Sigmoid colon (tissue), 7 donors: ENCODE measurements around the gene FSD1. TPM values are rescaled to one million over a fixed set of nuclear protein-coding genes. Genes with fewer than 3 reads are reported as not detected.

Experiments used
- DNase-seq: peaks from one replicate; pipeline ENCODE4 v3.0.0-alpha.2; 2019
- H3K27ac ChIP-seq, 4 donors: fragments of 200-600 bp; sonication (generic); one replicate each; pipeline ENCODE4 v1.5.1; 2016 to 2019; ENCODE audit warnings: mild to moderate bottlenecking in 1 of 4
- H3K27me3 ChIP-seq, 3 donors: fragments of 200-600 bp; sonication (generic); one replicate each; pipeline ENCODE4 v1.5.1; 2019; ENCODE audit warnings: mild to moderate bottlenecking in 1 of 3
- H3K36me3 ChIP-seq, 4 donors: fragments of 200-600 bp; sonication (generic); one replicate each; pipeline ENCODE4 v1.5.1; 2016 to 2019
- H3K4me1 ChIP-seq, 4 donors: fragments of 200-600 bp; sonication (generic); one replicate each; pipeline ENCODE4 v1.5.1; 2017 to 2019
- H3K4me3 ChIP-seq, 4 donors: fragments of 200-600 bp; sonication (generic); one replicate each; pipeline ENCODE4 v1.5.1; 2017 to 2019; ENCODE audit warnings: mild to moderate bottlenecking in 2 of 4, moderate library complexity in 1 of 4
- H3K9me3 ChIP-seq, 4 donors: fragments of 200-600 bp in 3 of 4; sonication (generic) in 3 of 4; one replicate each; pipeline versions ENCODE4 v1.5.1 to v1.6.1; 2013 to 2019
- CTCF ChIP-seq, 4 experiments: fragments of 450-650 bp in 3 of 4; fragments of 200-600 bp in 1 of 4; IDR thresholded peaks; one replicate each; pipeline ENCODE4 v1.5.1; 2016 to 2019; ENCODE audit warnings: antibody characterized with exemption in 4 of 4, mild to moderate bottlenecking in 3 of 4, moderate library complexity in 2 of 4
- EP300 ChIP-seq, 4 donors: sonication (generic); formaldehyde crosslinking; IDR thresholded peaks; one replicate each; pipeline ENCODE4 v1.6.1; 2017; ENCODE audit warnings: antibody characterized with exemption in 4 of 4
- POLR2A ChIP-seq, 2 donors: fragments of 450-650 bp; IDR thresholded peaks; one replicate each; pipeline ENCODE4 v1.6.1; 2016; ENCODE audit warnings: antibody characterized with exemption in 2 of 2, mild to moderate bottlenecking in 2 of 2, moderate library complexity in 2 of 2
- POLR2AphosphoS5 ChIP-seq, 4 donors: sonication (generic); formaldehyde crosslinking; IDR thresholded peaks; one replicate each; pipeline ENCODE4 v1.6.1; 2017; ENCODE audit warnings: antibody characterized with exemption in 4 of 4
- WGBS, 2 donors: extraction: QIAGEN DNeasy Blood & Tissue Kit; methylation state at CpG; one replicate each; pipeline ENCODE4 v1.1.7; 2013; 5-methylcytosine and 5-hydroxymethylcytosine counted together
- intact Hi-C: fragments of 100-400 bp; cut with DNase I; formaldehyde crosslinking; loops from one replicate; pipeline ENCODE4 v1.15.1; 2023
- polyA plus RNA-seq, 3 donors: library from polyadenylated mRNA; stranded (reverse); fragments of 200-250 nt; gene quantifications; one replicate each; pipeline ENCODE4 v1.2.3, GENCODE V29; 2013
- total RNA-seq, 4 donors: library from RNA; depleted of rRNA; stranded (reverse); fragments of >200 nt; gene quantifications; one replicate each; pipeline ENCODE4 v1.1.0, GENCODE V29; 2016
- donor health status: healthy with polysubstance abuse.
- donor health status: Bipolar disorder and iron deficiency.
- donor health status: healthy.

The FSD1 gene
- total and polyA plus RNA-seq, 7 donors = 1.1 to 2.6 (median 1.5) TPM; not detected in 3

- Histone ChIP-seq H3K27me3 (no peaks in the 10 kb centered on the region), H3K36me3 (peaks cover 26 to 80% (median 47%) of the 10 kb centered on the region in 4 donors), H3K9me3 (no peaks in the 10 kb centered on the region), H3K4me1 (peaks cover 1 to 18% (median 6%) of the 10 kb centered on the region in 4 donors), H3K27ac (no peak overlapping the region), H3K4me3 (no peak overlapping the region)
- TF ChIP-seq CTCF (IDR thresholded peaks at IDR 0.05) (no peak), EP300 (IDR thresholded peaks at IDR 0.05) (no peak), POLR2A (IDR thresholded peaks at IDR 0.05) (no peak), POLR2AphosphoS5 (IDR thresholded peaks at IDR 0.05) (no peak)
- DNase-seq = no peak
- intact Hi-C loops = no loop called here
- WGBS, 2 donors = 85 to 87% methylated on average over 32 of the region's 32 CpGs
These were observed 57.9 kb downstream of the FSD1 start for GRCh38 chr19:4362101-4362828.

DNA sequence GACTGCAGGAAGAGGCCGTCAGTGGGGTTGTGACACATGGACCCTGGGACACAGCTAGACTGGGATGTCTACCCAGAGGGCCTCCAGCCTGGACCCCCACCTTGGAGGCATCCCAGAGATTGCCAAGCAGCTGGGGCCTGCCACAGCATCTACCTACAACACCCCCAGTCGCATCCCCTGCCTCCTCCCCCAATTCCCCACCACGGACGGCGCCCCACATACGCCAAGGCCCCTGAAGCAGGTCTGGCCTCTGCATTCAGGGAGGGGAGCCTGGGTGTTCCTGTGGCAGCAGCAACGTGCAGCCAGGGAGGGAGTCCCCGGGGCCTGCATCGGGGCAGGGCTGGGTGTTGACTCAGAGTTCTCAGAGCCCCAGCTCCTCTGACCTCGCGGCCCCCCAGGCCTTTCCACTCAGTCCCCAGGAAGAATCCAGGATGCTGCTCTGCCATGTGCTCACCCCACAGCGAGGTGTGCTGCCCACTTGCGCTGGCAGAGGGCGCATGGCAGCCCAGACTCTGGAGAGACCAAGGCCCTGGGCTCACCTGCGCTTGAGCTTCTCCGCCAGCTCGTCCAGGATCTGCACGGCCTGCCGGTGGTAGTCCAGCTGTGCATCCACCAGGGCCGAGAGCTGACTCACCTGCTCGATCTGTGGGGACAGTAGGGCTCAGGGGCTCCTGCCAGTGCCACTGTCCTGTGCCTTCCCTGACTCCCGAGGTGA, 58.6 kb downstream of the FSD1 start:
- H3K36me3 ChIP-seq = peaks cover 26 to 78% (median 48%) of the 10 kb centered on the region in 4 donors
- 80 to 84% methylated on average over 22 of the region's 22 CpGs for WGBS, 2 donors
- no peaks in the 10 kb centered on the region for H3K9me3 ChIP-seq
- H3K4me1 ChIP-seq = peaks cover 3 to 25% (median 12%) of the 10 kb centered on the region in 4 donors
- intact Hi-C loops = no loop called here
- H3K27ac ChIP-seq = no peak overlapping the region
- TF ChIP-seq EP300 (IDR thresholded peaks at IDR 0.05) = no peak
- TF ChIP-seq POLR2A (IDR thresholded peaks at IDR 0.05) = no peak
- no peak for TF ChIP-seq CTCF (IDR thresholded peaks at IDR 0.05)
- TF ChIP-seq POLR2AphosphoS5 (IDR thresholded peaks at IDR 0.05) = no peak
- no peaks in the 10 kb centered on the region for H3K27me3 ChIP-seq
- DNase-seq = no peak
- H3K4me3 ChIP-seq = no peak overlapping the region

- no peak for TF ChIP-seq EP300 (IDR thresholded peaks at IDR 0.05)
- no peak for TF ChIP-seq POLR2A (IDR thresholded peaks at IDR 0.05)
- no peak for TF ChIP-seq CTCF (IDR thresholded peaks at IDR 0.05)
- no peak for TF ChIP-seq POLR2AphosphoS5 (IDR thresholded peaks at IDR 0.05)
- WGBS, 2 donors = 92 to 95% methylated on average over 26 of the region's 26 CpGs
- Histone ChIP-seq H3K9me3 (no peaks in the 10 kb centered on the region), H3K27ac (no peak overlapping the region), H3K4me3 (no peak overlapping the region), H3K27me3 (no peaks in the 10 kb centered on the region), H3K4me1 (peaks cover 3 to 32% (median 19%) of the 10 kb centered on the region in 4 donors), H3K36me3 (peaks cover 26 to 74% (median 48%) of the 10 kb centered on the region in 4 donors)
- no peak for DNase-seq
- intact Hi-C loops = no loop called here
These were observed 59.3 kb downstream of the FSD1 start for GRCh38 chr19:4363571-4364304.

GRCh38 chr19:4365341-4365740, 60.9 kb downstream of the FSD1 start:
- Histone ChIP-seq H3K27ac (no peak overlapping the region), H3K4me1 (peaks cover 3 to 46% (median 35%) of the 10 kb centered on the region in 4 donors), H3K27me3 (no peaks in the 10 kb centered on the region), H3K9me3 (no peaks in the 10 kb centered on the region), H3K4me3 (no peak overlapping the region), H3K36me3 (peaks cover 26 to 61% (median 42%) of the 10 kb centered on the region in 4 donors)
- intact Hi-C loops = no loop called here
- TF ChIP-seq EP300 (IDR thresholded peaks at IDR 0.05) (no peak), POLR2AphosphoS5 (IDR thresholded peaks at IDR 0.05) (no peak), POLR2A (IDR thresholded peaks at IDR 0.05) (no peak), CTCF (IDR thresholded peaks at IDR 0.05) (no peak)
- DNase-seq = no peak
- WGBS, 2 donors = 62 to 89% methylated on average over 16 of the region's 16 CpGs
